22Rv1 (cell line): ENCODE results near the gene SLIT3.

Experiments used
- ZFX ChIP-seq: fragments of 450-650 bp; IDR thresholded peaks from 2 replicates; pipeline ENCODE4 v1.6.1; 2017; ENCODE audit warnings: antibody characterized with exemption, borderline replicate concordance
- TF ChIP-seq, protein P1 (sequence below): fragments of 450-650 bp; IDR thresholded peaks from 2 replicates; pipeline ENCODE4 v1.5.1; 2017; ENCODE audit warnings: mild to moderate bottlenecking

DNA sequence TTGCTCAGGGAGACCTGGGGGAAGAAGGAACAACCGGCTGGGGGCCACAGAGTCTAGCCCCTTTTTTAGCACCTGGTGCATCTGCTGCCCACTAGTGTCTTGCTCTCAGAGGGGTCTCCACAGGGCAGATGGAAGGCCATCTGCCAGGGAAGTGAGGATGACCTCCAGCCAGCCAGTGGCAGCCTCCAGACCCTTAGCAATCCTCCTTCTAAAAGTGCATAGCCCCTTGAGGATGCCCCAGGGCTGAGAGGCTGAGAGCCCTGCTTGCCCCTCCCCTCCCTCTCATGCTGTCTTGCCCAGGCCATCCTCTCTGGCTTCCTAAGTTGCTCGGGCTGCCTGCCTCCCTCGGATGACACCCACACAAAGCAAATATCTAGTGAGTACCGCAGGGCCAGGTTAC is 640.2 kb downstream of the SLIT3 start:
- TF ChIP-seq, protein P1, sequence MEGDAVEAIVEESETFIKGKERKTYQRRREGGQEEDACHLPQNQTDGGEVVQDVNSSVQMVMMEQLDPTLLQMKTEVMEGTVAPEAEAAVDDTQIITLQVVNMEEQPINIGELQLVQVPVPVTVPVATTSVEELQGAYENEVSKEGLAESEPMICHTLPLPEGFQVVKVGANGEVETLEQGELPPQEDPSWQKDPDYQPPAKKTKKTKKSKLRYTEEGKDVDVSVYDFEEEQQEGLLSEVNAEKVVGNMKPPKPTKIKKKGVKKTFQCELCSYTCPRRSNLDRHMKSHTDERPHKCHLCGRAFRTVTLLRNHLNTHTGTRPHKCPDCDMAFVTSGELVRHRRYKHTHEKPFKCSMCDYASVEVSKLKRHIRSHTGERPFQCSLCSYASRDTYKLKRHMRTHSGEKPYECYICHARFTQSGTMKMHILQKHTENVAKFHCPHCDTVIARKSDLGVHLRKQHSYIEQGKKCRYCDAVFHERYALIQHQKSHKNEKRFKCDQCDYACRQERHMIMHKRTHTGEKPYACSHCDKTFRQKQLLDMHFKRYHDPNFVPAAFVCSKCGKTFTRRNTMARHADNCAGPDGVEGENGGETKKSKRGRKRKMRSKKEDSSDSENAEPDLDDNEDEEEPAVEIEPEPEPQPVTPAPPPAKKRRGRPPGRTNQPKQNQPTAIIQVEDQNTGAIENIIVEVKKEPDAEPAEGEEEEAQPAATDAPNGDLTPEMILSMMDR = no peak
- TF ChIP-seq ZFX = no peak
